GM10266 (cell line): ENCODE measurements around the gene FRMD1.

Experiments
- DNase-seq: peaks from one replicate; pipeline ENCODE4 v3.0.0; 2012; ENCODE audit errors: extremely low spot score
- TF ChIP-seq, protein P1 (sequence below): IDR thresholded peaks from 2 replicates; pipeline ENCODE4 v1.5.1; 2012; ENCODE audit warnings: mild to moderate bottlenecking, low read depth; ENCODE audit not compliant: control insufficient read depth, insufficient read depth; ENCODE audit errors: missing control alignments

FRMD1 gene

GRCh38 chr6:168087436-168088160 lies 8.6 kb upstream of the FRMD1 start:
- TF ChIP-seq, protein P1, sequence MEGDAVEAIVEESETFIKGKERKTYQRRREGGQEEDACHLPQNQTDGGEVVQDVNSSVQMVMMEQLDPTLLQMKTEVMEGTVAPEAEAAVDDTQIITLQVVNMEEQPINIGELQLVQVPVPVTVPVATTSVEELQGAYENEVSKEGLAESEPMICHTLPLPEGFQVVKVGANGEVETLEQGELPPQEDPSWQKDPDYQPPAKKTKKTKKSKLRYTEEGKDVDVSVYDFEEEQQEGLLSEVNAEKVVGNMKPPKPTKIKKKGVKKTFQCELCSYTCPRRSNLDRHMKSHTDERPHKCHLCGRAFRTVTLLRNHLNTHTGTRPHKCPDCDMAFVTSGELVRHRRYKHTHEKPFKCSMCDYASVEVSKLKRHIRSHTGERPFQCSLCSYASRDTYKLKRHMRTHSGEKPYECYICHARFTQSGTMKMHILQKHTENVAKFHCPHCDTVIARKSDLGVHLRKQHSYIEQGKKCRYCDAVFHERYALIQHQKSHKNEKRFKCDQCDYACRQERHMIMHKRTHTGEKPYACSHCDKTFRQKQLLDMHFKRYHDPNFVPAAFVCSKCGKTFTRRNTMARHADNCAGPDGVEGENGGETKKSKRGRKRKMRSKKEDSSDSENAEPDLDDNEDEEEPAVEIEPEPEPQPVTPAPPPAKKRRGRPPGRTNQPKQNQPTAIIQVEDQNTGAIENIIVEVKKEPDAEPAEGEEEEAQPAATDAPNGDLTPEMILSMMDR = no peak
- no peak for DNase-seq

DNA sequence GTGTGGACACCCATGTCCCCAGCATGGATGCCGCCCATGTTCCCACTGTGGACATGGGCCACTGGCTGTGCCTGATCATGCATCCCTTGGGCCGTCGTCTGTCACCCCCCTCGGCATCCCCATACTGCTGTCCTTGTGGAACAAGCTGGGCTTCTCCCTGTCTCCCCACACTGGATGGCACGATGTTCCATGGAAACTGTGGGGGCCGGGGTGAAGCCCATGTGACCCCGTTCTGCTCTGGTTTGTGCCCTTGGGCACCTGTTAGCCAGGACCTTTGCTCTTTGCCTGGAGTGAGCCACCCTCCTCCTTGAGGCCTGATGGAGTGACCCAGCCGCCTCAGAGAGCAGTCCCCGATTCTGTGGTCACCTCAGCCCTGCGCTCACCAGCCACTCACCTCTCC lies 7.6 kb upstream of the FRMD1 start:
- TF ChIP-seq, protein P1 = no peak
- DNase-seq = no peak

- TF ChIP-seq, protein P1 = no peak
- DNase-seq = no peak
Measured at GRCh38 chr6:168086066-168086465, 7.1 kb upstream of the FRMD1 start.

DNA sequence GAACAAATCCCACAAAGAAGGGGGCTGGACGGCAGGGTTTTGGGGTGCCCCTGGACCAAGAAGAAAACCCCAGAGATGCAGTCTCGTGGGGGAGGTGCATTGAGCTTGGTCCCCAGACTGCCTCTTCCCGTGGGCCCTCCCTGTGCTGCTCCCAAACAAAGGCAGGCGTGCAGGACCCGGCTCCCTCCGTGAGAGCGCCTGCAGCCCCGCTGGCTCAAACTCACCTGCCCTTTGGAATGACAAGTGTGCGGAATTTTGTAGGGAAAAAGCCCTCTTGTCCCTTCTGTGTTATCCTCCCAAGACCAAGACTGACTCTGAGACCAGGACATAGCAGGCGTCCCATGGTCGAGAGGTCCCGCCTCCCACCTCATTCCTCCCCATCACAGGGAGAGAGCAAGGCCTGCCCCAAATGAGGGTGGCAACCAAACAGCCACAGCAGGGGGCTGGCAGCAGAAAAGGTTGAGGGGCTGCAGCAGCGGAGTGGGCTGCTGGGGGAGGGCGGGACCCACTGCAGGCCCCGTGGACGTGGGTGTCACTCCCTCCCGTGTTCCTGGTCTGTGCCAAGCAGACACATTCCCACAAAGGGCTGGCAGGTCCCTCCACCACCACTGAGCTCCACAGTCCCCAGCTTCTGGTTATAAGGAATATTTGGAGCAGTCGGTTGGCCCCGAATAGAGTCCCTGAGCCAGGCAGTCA lies 5.6 kb upstream of the FRMD1 start:
- DNase-seq = no peak
- TF ChIP-seq, protein P1 = no peak

- TF ChIP-seq, protein P1 = no peak
- no peak for DNase-seq
Measured at GRCh38 chr6:168083514-168083885, 4.5 kb upstream of the FRMD1 start.

- TF ChIP-seq, protein P1 = no peak
- no peak for DNase-seq
Measured at GRCh38 chr6:168082860-168083513, 4.0 kb upstream of the FRMD1 start.

DNA sequence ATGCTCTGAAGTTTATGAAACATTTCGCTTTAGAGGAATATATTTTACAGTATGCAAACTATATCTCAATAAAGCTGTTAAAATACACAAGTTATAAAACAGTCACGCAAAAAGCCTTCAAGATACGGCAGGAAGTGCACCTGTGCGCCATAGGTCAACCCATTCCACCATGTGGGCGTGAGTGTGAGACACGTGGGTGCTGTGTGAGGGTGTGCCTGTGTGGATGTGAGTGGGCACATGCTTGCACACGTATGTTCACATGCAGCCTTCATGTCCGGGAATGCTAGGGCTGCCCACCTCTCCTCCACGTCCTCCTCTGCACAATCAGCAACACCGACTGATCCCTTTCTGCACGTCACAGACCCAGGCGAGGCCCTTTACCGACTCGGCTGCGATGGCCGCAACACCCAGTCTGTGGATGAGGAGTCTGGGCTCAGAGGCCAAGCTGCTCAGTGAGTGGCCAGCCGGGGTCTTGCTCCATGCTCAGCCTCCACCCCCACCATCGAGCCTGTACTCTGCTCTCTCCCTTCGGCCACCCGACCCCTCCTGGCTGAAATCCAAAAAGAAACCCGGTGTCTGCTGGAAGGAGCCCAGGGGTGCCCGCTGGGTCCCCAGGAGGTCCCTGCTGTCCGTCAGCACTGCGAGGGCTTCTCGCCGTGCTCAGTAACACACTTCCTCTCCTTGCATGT lies 3.0 kb upstream of the FRMD1 start:
- DNase-seq = no peak
- TF ChIP-seq, protein P1 = no peak
